Fibroblast of gingiva (primary cell): ENCODE results near the gene USP49.

Source experiments
- DNase-seq: peaks from one replicate; pipeline ENCODE4 v3.0.0-alpha.2; 2011; ENCODE audit warnings: low read depth

USP49 gene

GRCh38 chr6:41874741-41875140, 20.4 kb downstream of the USP49 start:
- no peak for DNase-seq

GRCh38 chr6:41872147-41872546, 23.0 kb downstream of the USP49 start:
- no peak for DNase-seq

GRCh38 chr6:41871691-41872090, 23.5 kb downstream of the USP49 start:
- DNase-seq = no peak

GRCh38 chr6:41859356-41859755, 35.8 kb downstream of the USP49 start:
- DNase-seq = no peak

DNA sequence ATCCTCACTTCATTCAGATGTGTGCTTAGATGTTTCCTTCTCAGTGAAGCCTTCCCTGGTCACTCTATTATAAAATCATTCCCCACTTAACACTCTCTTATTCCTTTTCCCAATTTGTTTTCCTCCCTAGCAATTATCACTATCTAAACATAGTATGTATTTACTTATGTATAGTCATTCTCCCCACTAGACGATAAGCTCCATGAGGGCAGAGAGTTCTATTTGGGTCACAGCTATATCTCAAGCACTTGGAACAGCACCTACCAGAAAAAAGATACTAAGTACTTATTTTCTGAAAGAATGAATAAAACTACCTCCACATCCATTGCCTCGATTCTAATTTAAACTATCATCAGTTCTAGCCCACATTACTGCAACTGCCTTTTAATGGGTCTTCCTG, 36.5 kb downstream of the USP49 start:
- no peak for DNase-seq

DNA sequence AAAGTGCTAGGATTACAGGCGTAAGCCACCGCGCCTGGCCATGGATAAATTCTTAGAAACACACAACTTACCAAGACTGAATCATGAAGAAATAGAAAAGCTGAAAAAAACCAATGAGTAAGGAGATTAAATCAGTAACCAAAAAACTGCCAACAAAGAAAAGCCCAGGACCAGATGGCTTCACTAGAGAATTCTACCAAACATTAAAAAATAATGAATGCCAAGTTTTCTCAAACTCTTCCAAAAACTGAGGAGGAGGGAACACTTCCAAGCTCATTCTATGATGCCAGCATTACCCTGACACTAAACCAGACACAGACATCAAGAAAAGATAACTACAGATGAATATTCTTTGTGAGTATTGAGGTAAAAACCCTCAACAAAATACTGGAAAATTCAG, 44.3 kb downstream of the USP49 start:
- DNase-seq = no peak

- peak; percentile 84 for DNase-seq
These were observed 48.4 kb downstream of the USP49 start for GRCh38 chr6:41846666-41847237.

DNA sequence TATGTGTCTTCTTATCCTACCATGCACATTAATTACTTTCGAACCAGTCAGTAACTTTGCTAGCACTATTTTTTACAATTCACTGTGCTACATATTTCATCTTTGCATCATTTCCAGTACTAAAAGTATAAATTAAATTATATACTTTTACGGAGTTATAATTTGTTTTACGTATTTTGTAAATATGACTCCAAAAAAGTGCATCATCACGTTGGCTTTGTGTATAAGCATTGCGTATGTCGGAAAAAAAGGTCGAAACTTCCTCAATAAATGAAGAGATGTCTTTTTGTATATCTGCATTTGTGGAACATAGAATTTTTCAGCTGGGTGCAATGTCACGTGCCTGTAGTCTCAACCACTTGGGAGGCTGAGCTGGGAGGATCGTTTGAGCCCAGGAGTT, 52.0 kb downstream of the USP49 start:
- DNase-seq = no peak

GRCh38 chr6:41840326-41840725, 54.8 kb downstream of the USP49 start:
- DNase-seq = no peak

DNA sequence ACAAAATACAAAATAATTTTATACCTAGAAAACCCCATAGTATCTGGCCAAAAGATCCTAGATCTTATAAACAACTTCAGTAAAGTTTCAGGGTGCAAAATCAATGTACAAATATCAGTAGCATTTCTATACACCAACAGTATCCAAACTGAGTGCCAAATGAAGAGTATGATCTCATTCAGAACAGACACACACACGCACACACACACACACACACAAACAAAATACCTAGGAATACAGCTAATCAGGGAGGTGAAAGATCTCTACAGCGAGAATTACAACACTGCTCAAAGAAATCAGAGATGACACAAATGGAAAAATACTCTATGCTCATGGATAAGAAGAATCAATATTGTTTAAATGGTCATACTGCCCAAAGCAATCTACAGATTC, 58.5 kb downstream of the USP49 start:
- peak; percentile 22 for DNase-seq

DNA sequence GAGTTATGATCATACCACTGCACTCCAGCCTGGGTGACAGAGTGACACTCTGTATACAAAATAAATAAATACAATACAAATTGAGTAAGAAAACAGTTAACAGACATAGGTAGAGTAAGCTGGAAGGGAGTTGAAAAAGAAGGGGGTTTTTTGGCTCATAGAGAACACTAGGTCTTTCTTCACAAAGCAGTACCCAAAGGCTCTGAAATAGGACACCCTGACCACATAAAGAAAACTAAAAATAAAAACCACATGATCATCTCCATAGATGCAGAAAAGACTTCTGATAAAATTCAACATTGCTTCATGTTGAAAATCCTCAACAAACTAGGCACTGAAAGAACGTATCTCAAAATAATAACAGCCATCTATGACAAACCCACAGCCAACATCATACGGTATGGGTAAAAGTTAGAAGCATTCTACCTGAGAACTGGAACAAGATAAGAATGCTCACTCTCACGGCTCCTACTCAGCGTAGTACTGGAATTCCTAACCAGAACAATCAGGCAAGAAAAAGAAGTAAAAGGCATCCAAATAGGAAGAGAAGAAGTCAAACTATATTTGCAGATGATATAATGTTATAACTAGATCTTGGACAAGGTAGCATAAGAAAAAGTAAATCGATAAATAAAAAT, 59.0 kb downstream of the USP49 start:
- peak; percentile 19 for DNase-seq

- no peak for DNase-seq
These were observed 62.9 kb downstream of the USP49 start for GRCh38 chr6:41832263-41832662.

DNA sequence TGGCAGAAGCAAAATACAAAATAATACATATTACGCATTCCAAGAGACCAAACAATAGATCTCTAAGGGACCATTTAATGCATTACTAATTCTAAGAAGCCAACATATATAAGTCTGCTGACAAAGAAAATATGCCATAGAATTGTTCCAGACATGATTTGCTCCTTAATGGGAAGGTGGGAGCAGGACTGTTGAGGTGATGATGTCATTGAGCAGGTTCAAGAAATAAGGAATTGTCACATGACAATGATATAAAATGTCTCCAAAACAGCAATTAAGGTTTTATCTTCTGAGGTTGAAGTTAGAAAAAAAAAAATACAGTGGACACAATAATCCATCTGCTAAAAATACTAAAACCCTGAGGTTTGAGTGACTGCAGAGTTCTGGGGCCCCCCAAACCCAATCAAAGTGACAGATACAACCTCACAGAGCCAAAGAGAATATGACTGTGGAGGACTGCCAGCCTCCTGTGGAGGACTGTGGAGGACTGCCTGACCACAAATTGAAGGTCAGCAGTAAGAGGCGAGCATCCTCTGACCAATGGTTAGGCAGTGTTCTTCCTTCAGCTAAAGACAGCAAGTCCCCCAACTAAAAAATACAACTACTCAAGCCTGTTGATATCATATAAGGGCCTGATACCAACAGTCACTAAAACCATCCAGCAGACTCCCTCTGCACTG, 68.7 kb downstream of the USP49 start:
- no peak for DNase-seq

- peak; percentile 30 for DNase-seq
These were observed 70.3 kb downstream of the USP49 start for GRCh38 chr6:41824571-41825569.

- DNase-seq = no peak
These were observed 72.0 kb downstream of the USP49 start for GRCh38 chr6:41823178-41823577.

- no peak for DNase-seq
These were observed 73.2 kb downstream of the USP49 start for GRCh38 chr6:41822021-41822420.

- no peak for DNase-seq
These were observed 73.9 kb downstream of the USP49 start for GRCh38 chr6:41821266-41821665.

DNA sequence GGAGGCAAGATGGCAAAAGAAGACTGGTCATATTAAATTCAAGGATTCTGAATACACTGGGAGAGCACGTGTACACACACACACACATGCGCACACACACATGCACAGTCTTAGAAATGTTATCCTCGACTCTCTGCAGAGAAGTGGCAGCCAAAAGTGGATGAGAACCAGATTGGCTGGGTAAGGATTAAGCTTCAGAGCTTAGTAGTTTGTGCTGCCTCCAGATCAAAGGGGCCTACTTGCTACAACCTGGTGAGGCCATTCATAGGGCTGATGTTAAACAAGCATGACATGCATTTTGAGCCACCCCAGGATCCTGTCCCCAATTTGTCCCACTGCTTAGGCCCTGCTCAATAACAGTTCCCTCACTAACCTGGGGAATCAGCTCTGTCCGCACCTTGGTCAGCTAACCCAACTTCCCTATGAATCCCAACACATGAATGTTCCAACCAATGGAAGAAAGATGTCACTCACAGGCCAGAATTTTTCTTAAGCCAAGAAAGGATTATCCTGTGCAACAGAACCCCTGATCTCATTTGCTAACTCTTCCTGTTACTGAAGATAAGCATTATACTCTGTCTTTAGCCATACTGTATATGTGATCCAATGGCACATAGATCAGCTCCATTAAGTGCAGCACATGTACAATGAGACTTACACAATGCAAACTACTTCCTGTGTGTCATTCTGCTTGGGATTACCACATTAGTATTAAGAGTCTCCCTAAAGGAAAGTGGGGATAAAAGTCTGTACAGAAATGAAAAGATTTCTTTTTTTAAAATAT, 76.7 kb downstream of the USP49 start:
- no peak for DNase-seq

- no peak for DNase-seq
These were observed 79.6 kb downstream of the USP49 start for GRCh38 chr6:41815587-41815986.

- no peak for DNase-seq
These were observed 80.5 kb downstream of the USP49 start for GRCh38 chr6:41814629-41815028.

- no peak for DNase-seq
These were observed 81.2 kb downstream of the USP49 start for GRCh38 chr6:41813956-41814355.

DNA sequence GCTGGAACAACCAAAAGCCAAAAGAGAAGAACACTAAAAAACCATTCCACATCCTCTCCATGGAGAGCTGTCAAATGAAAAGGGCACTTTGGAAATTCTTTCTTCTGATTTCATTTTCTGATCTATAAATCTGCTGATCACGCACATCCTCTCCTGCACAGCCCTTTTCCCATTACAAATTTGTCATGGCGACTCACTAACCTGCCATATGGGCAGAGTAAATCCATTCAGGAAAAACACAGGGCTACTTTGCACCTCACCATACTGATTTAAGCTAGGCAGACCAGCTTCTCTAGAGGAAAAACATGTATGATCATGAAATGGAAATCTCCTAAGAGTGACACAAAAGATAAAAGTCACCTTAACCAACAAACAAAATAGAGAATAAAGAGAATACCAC, 81.7 kb downstream of the USP49 start:
- DNase-seq = no peak
